ENCODE data around the gene CHRDL2. TPM values are rescaled to one million over a fixed set of nuclear protein-coding genes. Genes with fewer than 3 reads are reported as not detected.
"Not testable (repeated sequence)": the region's sequence is repeated elsewhere in the genome, so short reads cannot be mapped to it uniquely, and the experiment has no call there.

Gene CHRDL2
- total RNA-seq, 1 experiment from 2014 or later, result 7.7 TPM

DNA sequence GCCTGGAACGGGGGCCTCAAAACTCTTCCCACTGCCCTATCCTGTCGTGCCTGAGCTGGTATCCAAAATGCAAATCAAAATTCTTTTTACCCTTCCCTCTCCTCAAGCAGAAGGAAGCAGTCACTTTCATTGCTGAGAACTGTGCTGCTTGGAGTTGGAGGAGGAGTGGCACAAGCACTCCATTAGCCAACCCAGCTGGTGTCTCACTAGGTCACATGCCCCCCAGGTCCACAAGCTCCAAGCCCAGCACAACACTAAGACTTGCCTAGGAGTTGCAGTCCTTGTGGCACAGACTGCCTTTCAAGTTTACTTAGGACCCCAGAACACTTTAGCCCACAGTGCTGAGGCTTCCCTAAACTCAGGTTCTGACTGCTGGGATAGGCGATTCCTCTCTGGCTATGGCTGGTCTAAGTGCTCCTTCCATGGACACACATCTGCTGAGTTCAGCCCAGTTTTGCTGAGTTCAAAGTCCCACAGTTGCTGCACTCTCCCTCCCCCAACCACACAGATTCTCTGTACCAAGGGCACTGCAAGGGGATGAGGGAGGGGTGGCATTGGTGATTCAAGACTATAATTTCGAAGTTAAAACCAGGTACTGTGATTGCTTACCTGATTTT lies 68.6 kb downstream of the CHRDL2 start:
- BruUV-seq (replicated peaks), result no TSS peak
- no peaks in the 10 kb centered on the region for H3K4me1 ChIP-seq (ENCODE audit: insufficient read depth, low read length, poor library complexity, severe bottlenecking)

DNA sequence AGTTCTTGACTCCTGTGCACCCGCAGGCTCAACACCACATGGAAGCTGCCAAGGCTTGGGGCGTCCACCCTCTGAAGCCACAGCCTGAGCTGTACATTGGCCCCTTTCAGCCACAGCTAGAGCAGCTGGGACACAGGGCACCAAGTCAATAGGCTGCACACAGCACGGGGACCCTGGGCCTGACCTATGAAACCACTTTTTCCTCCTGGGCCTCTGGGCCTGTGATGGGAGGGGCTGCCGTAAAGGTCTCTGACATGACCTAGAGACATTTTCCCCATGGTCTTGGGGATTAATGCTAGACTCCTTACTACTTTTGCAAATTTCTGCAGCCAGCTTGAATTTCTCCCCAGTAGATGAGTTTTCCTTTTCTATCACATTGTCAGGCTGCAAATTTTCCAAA lies 72.1 kb downstream of the CHRDL2 start:
- H3K4me1 ChIP-seq (ENCODE audit: insufficient read depth, low read length, poor library complexity, severe bottlenecking); H3K4me3 ChIP-seq (ENCODE audit: low read depth, low read length, poor library complexity, severe bottlenecking); BruUV-seq (replicated peaks); CTCF ChIA-PET; DNase-seq (ENCODE audit: low spot score); H3K9me3 ChIP-seq (ENCODE audit: low read depth, low read length, poor library complexity, severe bottlenecking); H3K27me3 ChIP-seq (replicated peaks; ENCODE audit: insufficient read depth, low read depth, low read length, poor library complexity); intact Hi-C loops (cut with micrococcal nuclease; ENCODE audit: unreplicated experiment); H3K36me3 ChIP-seq (ENCODE audit: insufficient read depth, low read length, poor library complexity, severe bottlenecking); H3K27ac ChIP-seq (ENCODE audit: low read depth, low read length, poor library complexity, severe bottlenecking); POLR2A ChIA-PET (ENCODE audit: low non-redundant PET): not testable (repeated sequence)

More for the DNA sequence above, 68.6 kb downstream of the CHRDL2 start:
- Histone ChIP-seq H3K36me3 (ENCODE audit: insufficient read depth, low read length, poor library complexity, severe bottlenecking) (peaks cover 7% of the 10 kb centered on the region), H3K27me3 (replicated peaks; ENCODE audit: insufficient read depth, low read depth, low read length, poor library complexity) (no peaks in the 10 kb centered on the region), H3K9me3 (ENCODE audit: low read depth, low read length, poor library complexity, severe bottlenecking) (no peaks in the 10 kb centered on the region), H3K4me3 (ENCODE audit: low read depth, low read length, poor library complexity, severe bottlenecking) (no peak overlapping the region), H3K27ac (ENCODE audit: low read depth, low read length, poor library complexity, severe bottlenecking) (no peak overlapping the region)
- TF ChIP-seq, protein P1, sequence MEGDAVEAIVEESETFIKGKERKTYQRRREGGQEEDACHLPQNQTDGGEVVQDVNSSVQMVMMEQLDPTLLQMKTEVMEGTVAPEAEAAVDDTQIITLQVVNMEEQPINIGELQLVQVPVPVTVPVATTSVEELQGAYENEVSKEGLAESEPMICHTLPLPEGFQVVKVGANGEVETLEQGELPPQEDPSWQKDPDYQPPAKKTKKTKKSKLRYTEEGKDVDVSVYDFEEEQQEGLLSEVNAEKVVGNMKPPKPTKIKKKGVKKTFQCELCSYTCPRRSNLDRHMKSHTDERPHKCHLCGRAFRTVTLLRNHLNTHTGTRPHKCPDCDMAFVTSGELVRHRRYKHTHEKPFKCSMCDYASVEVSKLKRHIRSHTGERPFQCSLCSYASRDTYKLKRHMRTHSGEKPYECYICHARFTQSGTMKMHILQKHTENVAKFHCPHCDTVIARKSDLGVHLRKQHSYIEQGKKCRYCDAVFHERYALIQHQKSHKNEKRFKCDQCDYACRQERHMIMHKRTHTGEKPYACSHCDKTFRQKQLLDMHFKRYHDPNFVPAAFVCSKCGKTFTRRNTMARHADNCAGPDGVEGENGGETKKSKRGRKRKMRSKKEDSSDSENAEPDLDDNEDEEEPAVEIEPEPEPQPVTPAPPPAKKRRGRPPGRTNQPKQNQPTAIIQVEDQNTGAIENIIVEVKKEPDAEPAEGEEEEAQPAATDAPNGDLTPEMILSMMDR (conservative IDR thresholded peaks at IDR 0.05; ENCODE audit: low read depth, low read length), result no peak
- TF ChIP-seq EZH2 (IDR thresholded peaks at IDR 0.05; ENCODE audit: borderline replicate concordance, low read depth, low read length, poor library complexity, severe bottlenecking), result no peak
- CTCF ChIA-PET, result no interaction called here
- intact Hi-C loops (cut with micrococcal nuclease; ENCODE audit: unreplicated experiment), result no loop called here
- POLR2A ChIA-PET (ENCODE audit: low non-redundant PET), result no interaction called here
- DNase-seq (ENCODE audit: low spot score), result no peak

DNA sequence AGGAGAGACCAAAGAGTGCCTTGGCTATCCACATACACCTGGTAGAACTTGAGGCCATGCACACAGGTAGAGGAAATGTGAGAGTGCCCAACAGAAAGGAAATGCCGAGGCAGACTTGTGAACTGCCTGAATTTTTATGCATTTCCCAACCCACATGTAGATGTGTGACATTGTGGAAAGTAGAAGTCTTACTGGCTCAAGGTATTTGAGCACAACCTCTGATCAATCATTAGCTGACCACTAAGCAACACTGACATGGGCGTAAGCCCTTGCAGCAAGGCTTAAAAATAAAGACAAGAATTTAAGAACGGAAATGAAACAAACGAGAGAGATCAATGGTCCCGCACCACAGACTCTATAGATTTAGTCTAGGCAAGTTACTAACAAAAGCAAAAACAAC lies 76.2 kb downstream of the CHRDL2 start:
- intact Hi-C loops (cut with micrococcal nuclease; ENCODE audit: unreplicated experiment), result no loop called here
- H3K4me3 ChIP-seq (ENCODE audit: low read depth, low read length, poor library complexity, severe bottlenecking), result no peak overlapping the region
- no peaks in the 10 kb centered on the region for H3K9me3 ChIP-seq (ENCODE audit: low read depth, low read length, poor library complexity, severe bottlenecking)
- ChIA-PET POLR2A (ENCODE audit: low non-redundant PET) (no interaction called here), CTCF (no interaction called here)
- H3K27ac ChIP-seq (ENCODE audit: low read depth, low read length, poor library complexity, severe bottlenecking), result no peak overlapping the region
- TF ChIP-seq, protein P1 (conservative IDR thresholded peaks at IDR 0.05; ENCODE audit: low read depth, low read length), result no peak
- TF ChIP-seq EZH2 (IDR thresholded peaks at IDR 0.05; ENCODE audit: borderline replicate concordance, low read depth, low read length, poor library complexity, severe bottlenecking), result no peak
- peaks cover 23% of the 10 kb centered on the region for H3K36me3 ChIP-seq (ENCODE audit: insufficient read depth, low read length, poor library complexity, severe bottlenecking)
- H3K27me3 ChIP-seq (replicated peaks; ENCODE audit: insufficient read depth, low read depth, low read length, poor library complexity), result no peaks in the 10 kb centered on the region
- H3K4me1 ChIP-seq (ENCODE audit: insufficient read depth, low read length, poor library complexity, severe bottlenecking), result no peaks in the 10 kb centered on the region
- BruUV-seq (replicated peaks), result no TSS peak
- no peak for DNase-seq (ENCODE audit: low spot score)

DNA sequence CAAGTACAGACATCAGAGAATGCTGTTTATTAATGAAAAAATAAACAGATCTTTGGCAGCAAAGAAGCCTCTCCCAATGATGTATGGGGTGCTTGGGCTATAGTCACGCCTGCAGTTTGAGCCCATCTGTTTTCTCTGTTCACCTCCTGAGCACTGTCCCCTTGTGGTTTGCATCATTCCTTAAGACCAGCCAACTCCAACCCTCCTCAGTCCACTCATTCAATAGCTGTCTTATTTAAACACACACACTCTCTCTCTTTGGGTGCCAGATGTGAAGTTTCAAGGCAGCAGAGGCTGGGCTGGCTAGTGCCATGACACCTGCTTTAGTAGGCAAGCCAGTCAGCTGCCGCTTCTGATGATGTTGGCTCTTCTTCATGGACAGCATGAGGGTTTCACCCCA lies 80.7 kb downstream of the CHRDL2 start:
- Histone ChIP-seq H3K27me3 (replicated peaks; ENCODE audit: insufficient read depth, low read depth, low read length, poor library complexity) (no peaks in the 10 kb centered on the region), H3K36me3 (ENCODE audit: insufficient read depth, low read length, poor library complexity, severe bottlenecking) (peaks cover 30% of the 10 kb centered on the region), H3K27ac (ENCODE audit: low read depth, low read length, poor library complexity, severe bottlenecking) (no peak overlapping the region), H3K9me3 (ENCODE audit: low read depth, low read length, poor library complexity, severe bottlenecking) (no peaks in the 10 kb centered on the region), H3K4me3 (ENCODE audit: low read depth, low read length, poor library complexity, severe bottlenecking) (no peak overlapping the region), H3K4me1 (ENCODE audit: insufficient read depth, low read length, poor library complexity, severe bottlenecking) (no peaks in the 10 kb centered on the region)
- TF ChIP-seq EZH2 (IDR thresholded peaks at IDR 0.05; ENCODE audit: borderline replicate concordance, low read depth, low read length, poor library complexity, severe bottlenecking), result no peak
- TF ChIP-seq, protein P1 (conservative IDR thresholded peaks at IDR 0.05; ENCODE audit: low read depth, low read length), result no peak
- BruUV-seq (replicated peaks), result no TSS peak
- no peak for DNase-seq (ENCODE audit: low spot score)
- intact Hi-C loops (cut with micrococcal nuclease; ENCODE audit: unreplicated experiment), result no loop called here
- ChIA-PET CTCF (no interaction called here), POLR2A (ENCODE audit: low non-redundant PET) (no interaction called here)

Data from A673 (cell line).